Measurements from ENCODE around the gene DIAPH2.

The DIAPH2 gene

GRCh38 chrX:97168646-97169045, 484.0 kb downstream of the DIAPH2 start:
- Histone ChIP-seq H3K4me3 (ENCODE audit: low read depth, low read length) (no peak overlapping the region), H3K4me1 (no peaks in the 10 kb centered on the region), H3K36me3 (no peaks in the 10 kb centered on the region), H3K27me3 (no peaks in the 10 kb centered on the region), H3K9me3 (no peaks in the 10 kb centered on the region)
- no peak for DNase-seq
- TF ChIP-seq CTCF (IDR thresholded peaks at IDR 0.05; ENCODE audit: low read depth, low read length): no peak

GRCh38 chrX:97175147-97175546, 490.5 kb downstream of the DIAPH2 start:
- Histone ChIP-seq H3K4me1 (no peaks in the 10 kb centered on the region), H3K4me3 (ENCODE audit: low read depth, low read length) (no peak overlapping the region), H3K9me3 (no peaks in the 10 kb centered on the region), H3K36me3 (no peaks in the 10 kb centered on the region), H3K27me3 (no peaks in the 10 kb centered on the region)
- TF ChIP-seq CTCF (IDR thresholded peaks at IDR 0.05; ENCODE audit: low read depth, low read length): peak; percentile 51
- DNase-seq: no peak

- TF ChIP-seq CTCF (IDR thresholded peaks at IDR 0.05; ENCODE audit: low read depth, low read length): no peak
- no peaks in the 10 kb centered on the region for H3K36me3 ChIP-seq
- no peak for DNase-seq
- H3K4me3 ChIP-seq (ENCODE audit: low read depth, low read length): no peak overlapping the region
- no peaks in the 10 kb centered on the region for H3K27me3 ChIP-seq
- no peaks in the 10 kb centered on the region for H3K9me3 ChIP-seq
- no peaks in the 10 kb centered on the region for H3K4me1 ChIP-seq
Measured at GRCh38 chrX:97189668-97190067, 505.0 kb downstream of the DIAPH2 start.

- no peaks in the 10 kb centered on the region for H3K36me3 ChIP-seq
- H3K4me3 ChIP-seq (ENCODE audit: low read depth, low read length): no peak overlapping the region
- H3K4me1 ChIP-seq: no peaks in the 10 kb centered on the region
- no peak for DNase-seq
- H3K9me3 ChIP-seq: no peaks in the 10 kb centered on the region
- no peak for TF ChIP-seq CTCF (IDR thresholded peaks at IDR 0.05; ENCODE audit: low read depth, low read length)
- H3K27me3 ChIP-seq: no peaks in the 10 kb centered on the region
Measured at GRCh38 chrX:97199501-97199900, 514.9 kb downstream of the DIAPH2 start.

- Histone ChIP-seq H3K27me3 (no peaks in the 10 kb centered on the region), H3K4me3 (ENCODE audit: low read depth, low read length) (no peak overlapping the region), H3K36me3 (no peaks in the 10 kb centered on the region), H3K9me3 (no peaks in the 10 kb centered on the region), H3K4me1 (no peaks in the 10 kb centered on the region)
- no peak for DNase-seq
- no peak for TF ChIP-seq CTCF (IDR thresholded peaks at IDR 0.05; ENCODE audit: low read depth, low read length)
Measured at GRCh38 chrX:97200454-97200853, 515.8 kb downstream of the DIAPH2 start.

- no peak for DNase-seq
- no peak for TF ChIP-seq CTCF (IDR thresholded peaks at IDR 0.05; ENCODE audit: low read depth, low read length)
- H3K4me1 ChIP-seq: no peaks in the 10 kb centered on the region
- H3K36me3 ChIP-seq: no peaks in the 10 kb centered on the region
- no peaks in the 10 kb centered on the region for H3K9me3 ChIP-seq
- no peak overlapping the region for H3K4me3 ChIP-seq (ENCODE audit: low read depth, low read length)
- no peaks in the 10 kb centered on the region for H3K27me3 ChIP-seq
Measured at GRCh38 chrX:97210501-97210900, 525.9 kb downstream of the DIAPH2 start.
